H7 (cell line): Measurements from ENCODE around the gene DUSP2. TPM values are rescaled to one million over a fixed set of nuclear protein-coding genes. Genes with fewer than 3 reads are reported as not detected.
A peak's percentile ranks its signal among the peaks of the same experiment; 100 is the strongest.

Source experiments
- DNase-seq: peaks from one replicate; pipeline ENCODE4 v3.0.0; 2012
- H3K27me3 ChIP-seq: 2 replicates; pipeline ENCODE4 v1.6.0; 2011; ENCODE audit warnings: mild to moderate bottlenecking, low read length; ENCODE audit not compliant: control insufficient read depth, insufficient read depth
- H3K36me3 ChIP-seq: replicated peaks from 2 replicates; pipeline ENCODE4 v1.5.1; 2011; ENCODE audit warnings: low read length; ENCODE audit not compliant: control insufficient read depth, insufficient read depth
- H3K4me3 ChIP-seq: 2 replicates; pipeline ENCODE4 v1.5.1; 2011; ENCODE audit warnings: low read depth, mild to moderate bottlenecking, control low read depth, low read length, moderate library complexity; ENCODE audit not compliant: insufficient read depth
- total RNA-seq: library from RNA; depleted of rRNA; stranded (reverse); fragments of >200 nt; shearing (Covaris generic); gene quantifications from 2 replicates; pipeline ENCODE4 v1.2.3, GENCODE V29; 2014

The DUSP2 gene
- total RNA-seq, 1 experiment from 2014 or later = 3.6 TPM

- Histone ChIP-seq H3K4me3 (no peak overlapping the region), H3K36me3 (no peaks in the 10 kb centered on the region), H3K27me3 (no peaks in the 10 kb centered on the region; the same call in 1 of the 2 replicates)
- peak; percentile 22 for DNase-seq
Observed at GRCh38 chr2:96156011-96156820, 11.0 kb upstream of the DUSP2 start.

DNA sequence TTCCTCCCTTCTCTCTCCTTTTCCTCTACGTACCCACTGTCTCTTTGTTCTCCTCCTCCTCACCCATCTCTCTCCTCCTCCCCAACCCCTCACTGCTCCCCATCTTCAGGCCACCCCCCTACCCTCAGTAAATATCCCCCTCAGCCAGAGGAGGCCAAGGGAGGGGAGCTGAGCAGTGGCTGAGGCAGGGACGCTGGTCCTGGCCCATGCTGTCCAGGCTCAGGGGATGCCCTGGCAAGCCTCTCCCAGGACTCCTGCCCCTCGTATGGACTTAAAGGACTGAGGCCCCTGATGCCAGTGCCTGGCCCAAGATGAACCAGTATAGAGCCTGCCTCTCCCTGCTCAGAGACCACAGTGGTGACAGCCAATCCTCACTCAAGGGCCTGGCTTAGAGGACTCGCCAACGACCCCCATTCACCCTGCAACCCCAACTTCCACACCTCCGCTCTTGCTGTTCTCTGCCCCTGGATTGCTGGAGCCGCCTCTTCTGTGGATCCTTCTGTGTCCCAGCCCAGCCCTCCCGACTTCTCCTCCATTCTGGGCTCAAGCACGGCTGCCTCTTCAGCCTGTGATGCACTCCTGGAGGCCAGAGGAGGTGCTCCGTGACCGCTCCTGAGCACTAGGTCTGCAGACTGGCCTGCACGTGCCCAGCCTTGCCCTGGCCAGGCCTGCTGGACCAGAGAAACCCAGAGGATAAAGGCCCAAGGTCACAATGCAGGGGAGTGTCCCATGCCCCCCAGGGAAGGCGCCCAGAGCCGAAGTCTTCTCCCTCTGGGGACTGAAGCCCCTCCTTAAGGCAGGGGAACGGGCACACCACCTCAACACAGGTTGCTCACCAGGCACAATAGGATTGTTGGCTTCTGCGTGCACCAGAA lies 9.5 kb upstream of the DUSP2 start:
- Histone ChIP-seq H3K36me3 (no peaks in the 10 kb centered on the region), H3K4me3 (no peak overlapping the region), H3K27me3 (no peaks in the 10 kb centered on the region; the same call in 1 of the 2 replicates)
- DNase-seq = peak; percentile 49

DNA sequence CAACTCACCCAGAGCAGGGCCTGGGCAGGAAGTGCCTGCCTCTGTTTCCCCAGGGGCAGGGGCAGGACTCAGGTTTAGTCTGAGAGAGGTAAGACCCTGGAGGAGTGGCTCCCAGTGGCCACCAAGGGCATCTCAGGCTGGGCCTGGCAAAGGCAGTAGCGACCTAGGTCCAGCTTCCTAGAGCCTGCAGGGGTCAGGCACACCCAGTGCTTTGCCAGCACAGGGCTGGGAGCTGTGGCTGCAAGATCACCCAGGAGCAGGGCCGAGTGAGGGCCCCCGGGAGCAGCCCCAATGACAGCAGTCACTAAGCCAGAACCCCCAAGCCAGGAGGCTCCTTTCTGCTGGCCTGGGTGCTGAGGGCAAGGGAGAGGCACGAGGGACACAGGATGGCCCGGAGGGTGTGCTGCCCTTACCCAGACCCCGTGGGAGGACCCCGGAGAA lies 8.8 kb upstream of the DUSP2 start:
- Histone ChIP-seq H3K4me3 (no peak overlapping the region), H3K36me3 (no peaks in the 10 kb centered on the region), H3K27me3 (no peaks in the 10 kb centered on the region; the same call in 1 of the 2 replicates)
- peak; percentile 51 for DNase-seq

DNA sequence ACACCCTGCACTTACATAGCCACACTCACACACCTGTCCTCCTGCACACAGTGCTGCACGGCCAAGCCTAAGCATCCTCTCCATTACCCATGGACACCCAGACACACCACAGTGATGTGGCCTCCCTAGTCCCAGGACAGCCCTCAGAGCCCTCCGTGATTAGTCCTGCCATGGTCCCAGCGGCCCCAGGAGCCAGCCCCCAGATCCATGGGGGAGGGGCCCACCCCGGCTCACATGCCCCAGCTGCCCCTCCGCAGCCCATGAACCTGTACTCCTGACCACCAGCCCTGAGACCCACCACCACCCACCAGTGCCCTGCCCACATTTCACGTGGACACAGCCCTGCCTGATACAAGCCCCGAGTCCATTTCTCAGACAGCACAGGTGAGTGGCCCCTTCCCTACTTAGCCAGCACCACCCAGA lies 8.1 kb upstream of the DUSP2 start:
- Histone ChIP-seq H3K4me3 (no peak overlapping the region), H3K27me3 (no peaks in the 10 kb centered on the region; the same call in 1 of the 2 replicates), H3K36me3 (no peaks in the 10 kb centered on the region)
- peak; percentile 49 for DNase-seq

DNA sequence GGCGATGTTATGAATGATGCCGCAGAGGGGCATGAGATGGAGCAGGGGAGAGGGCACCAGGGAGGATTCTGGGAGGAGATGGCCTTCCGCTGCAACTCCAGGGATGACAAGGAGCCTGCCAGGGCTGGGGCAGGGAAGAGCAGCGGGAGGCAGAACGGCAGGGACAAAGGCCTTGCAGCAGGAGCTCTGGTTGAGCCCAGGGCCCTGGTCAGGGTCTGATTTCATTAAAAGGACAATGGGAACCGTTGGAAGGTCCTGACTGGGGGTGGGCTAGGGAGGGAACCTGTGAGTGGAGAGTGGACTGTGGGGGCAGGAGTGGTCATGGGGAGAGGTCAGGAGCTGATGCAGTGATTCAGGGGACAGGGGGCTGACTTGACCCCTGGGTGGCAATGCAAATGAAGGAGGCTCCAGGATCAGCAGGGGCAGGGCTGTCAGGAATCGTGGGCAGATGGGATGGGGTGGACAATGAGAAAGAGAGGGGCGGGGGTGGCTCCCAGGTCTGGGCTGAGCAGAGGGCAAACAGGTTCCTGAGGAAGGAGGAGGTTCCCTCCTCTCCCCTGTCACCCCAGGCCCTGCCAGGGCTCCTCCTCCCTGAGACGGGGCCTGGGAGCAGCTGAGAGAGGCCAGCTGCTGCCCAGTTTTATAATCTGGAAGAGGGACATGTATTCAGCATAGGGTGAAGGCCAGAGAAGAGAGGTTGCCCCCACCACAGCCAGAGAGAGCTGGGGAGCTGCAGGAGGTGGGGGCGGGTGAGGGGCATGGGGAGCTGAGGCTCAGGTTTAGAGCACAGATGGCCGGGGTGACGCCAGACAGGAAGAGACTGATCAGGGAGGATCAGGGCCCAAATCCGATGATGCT lies 7.3 kb upstream of the DUSP2 start:
- Histone ChIP-seq H3K27me3 (no peaks in the 10 kb centered on the region; the same call in 1 of the 2 replicates), H3K4me3 (no peak overlapping the region), H3K36me3 (no peaks in the 10 kb centered on the region)
- peak; percentile 83 for DNase-seq

- no peak for DNase-seq
- Histone ChIP-seq H3K4me3 (no peak overlapping the region), H3K27me3 (peaks cover 3% of the 10 kb centered on the region; the same call in 1 of the 2 replicates), H3K36me3 (no peaks in the 10 kb centered on the region)
Observed at GRCh38 chr2:96151595-96152303, 6.5 kb upstream of the DUSP2 start.

DNA sequence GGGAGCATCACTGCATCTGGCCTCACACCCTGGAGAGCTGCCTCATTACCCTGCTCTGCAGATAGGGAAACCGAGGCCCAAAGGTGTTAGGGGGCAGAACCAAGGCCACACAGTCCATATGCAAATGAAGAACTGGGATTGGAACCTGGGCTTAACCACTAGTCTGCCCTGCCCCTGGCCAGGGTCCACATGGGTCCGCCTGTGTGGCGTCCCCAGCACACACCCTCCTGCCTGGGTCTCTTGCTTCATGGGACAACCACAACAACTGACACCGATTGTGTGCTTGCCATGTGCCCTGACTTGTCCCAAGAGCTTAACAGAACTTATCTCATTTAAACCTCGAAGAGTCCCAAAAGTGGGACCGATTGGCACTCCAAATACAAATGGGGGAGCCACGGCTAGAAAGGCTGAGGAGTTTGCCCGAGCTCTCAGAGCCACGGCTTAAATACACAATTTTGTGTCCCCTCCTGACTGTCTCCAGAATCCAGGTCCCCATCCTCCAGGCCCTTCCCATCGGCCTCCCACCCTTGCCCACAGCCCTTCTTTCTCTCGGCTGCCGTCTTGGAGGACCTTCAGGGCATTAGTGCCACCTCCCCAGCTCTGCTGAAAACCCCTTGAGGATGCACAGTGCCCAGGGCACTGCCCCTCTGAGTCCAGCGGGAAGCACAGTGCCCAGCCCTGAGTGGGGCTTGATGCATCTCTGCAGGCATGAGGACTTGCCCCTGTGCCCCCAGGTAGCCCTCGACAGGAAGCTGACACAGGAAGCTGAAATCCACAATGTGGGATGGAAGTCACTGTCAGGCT lies 5.8 kb upstream of the DUSP2 start:
- DNase-seq = peak; percentile 15
- H3K27me3 ChIP-seq = peaks cover 8% of the 10 kb centered on the region
- H3K36me3 ChIP-seq = no peaks in the 10 kb centered on the region
- no peak overlapping the region for H3K4me3 ChIP-seq

DNA sequence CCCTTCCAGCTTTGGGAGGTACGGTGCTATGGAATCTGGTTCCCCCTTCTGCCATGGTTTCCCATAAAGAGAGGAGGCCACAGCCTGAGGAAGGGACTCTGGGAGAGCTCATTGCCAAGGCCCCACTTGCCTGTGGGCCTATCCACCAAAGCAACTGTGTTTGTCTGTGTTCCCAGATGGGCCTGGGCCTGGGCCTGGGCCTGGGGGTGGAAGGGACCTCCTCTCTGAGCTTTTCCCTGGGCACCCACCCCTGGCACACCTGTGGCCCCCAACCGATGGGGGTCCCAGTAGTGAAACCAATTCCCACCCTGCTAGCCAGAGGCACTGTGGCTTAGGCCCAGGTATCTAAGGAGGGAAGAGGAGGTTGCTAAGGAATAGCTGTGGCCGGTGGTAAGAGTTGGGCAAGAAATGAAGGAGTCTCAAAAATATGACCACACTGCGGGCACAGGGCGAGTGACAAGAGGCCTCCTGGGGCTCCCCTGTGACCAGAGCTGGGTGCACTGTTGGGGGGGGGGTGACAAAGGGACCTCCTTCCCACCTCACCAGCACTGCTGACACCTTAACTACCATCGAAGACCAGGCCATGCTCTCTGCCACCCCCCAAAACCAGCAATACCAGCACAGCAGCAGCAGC lies 4.9 kb upstream of the DUSP2 start:
- peak; percentile 17 for DNase-seq
- H3K4me3 ChIP-seq = no peak overlapping the region
- H3K36me3 ChIP-seq = no peaks in the 10 kb centered on the region

GRCh38 chr2:96148410-96149217 lies 3.4 kb upstream of the DUSP2 start:
- Histone ChIP-seq H3K27me3 (peaks cover 27% of the 10 kb centered on the region), H3K4me3 (peak overlapping the region; percentile 2; the same call in 1 of the 2 replicates), H3K36me3 (no peaks in the 10 kb centered on the region)
- peak; percentile 93 for DNase-seq

More for the DNA sequence above, 4.9 kb upstream of the DUSP2 start:
- H3K27me3 ChIP-seq = peaks cover 17% of the 10 kb centered on the region

GRCh38 chr2:96147593-96148201 lies 2.5 kb upstream of the DUSP2 start:
- H3K27me3 ChIP-seq = peaks cover 27% of the 10 kb centered on the region
- DNase-seq = peak; percentile 51
- no peaks in the 10 kb centered on the region for H3K36me3 ChIP-seq
- no peak overlapping the region for H3K4me3 ChIP-seq

GRCh38 chr2:96146881-96147592 lies 1.8 kb upstream of the DUSP2 start:
- peaks cover 27% of the 10 kb centered on the region for H3K27me3 ChIP-seq
- no peaks in the 10 kb centered on the region for H3K36me3 ChIP-seq
- H3K4me3 ChIP-seq = no peak overlapping the region
- peak; percentile 39 for DNase-seq
